ENCODE results near the gene ADGRF5. TPM values are rescaled to one million over a fixed set of nuclear protein-coding genes. Genes with fewer than 3 reads are reported as not detected.
A peak's percentile ranks its signal among the peaks of the same experiment; 100 is the strongest.

ADGRF5 gene
- total and polyA plus RNA-seq, 12 donors: 27.1 to 92.1 (median 35.4) TPM

DNA sequence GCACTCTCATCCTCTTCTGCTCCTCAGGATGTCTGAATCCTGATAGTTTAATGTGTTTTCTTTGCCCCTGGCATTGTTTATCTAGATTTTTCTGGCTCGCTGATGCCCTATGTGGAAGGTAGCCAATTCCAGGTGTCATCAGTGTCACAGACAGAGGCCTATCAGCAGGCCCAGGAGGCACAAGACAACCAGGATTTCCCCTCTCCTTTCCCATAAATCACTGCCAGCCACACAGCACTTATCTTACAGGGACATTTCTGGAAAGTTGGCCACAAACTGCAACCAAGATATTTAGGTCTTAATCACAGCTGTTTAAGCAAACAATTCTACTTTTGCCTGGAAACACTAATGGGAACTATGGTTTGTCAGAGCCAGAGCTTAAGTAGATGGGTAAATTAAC is 28.1 kb downstream of the ADGRF5 start:
- no peak for DNase-seq
- intact Hi-C loops (cut with DNase I): loop anchor here in 1 of 10 donors (10.0 kb wide), 1 partner anchor 91 kb away; no protein-coding TSS in a partner anchor

GRCh38 chr6:46891252-46891795 is 30.4 kb downstream of the ADGRF5 start:
- H3K27ac ChIP-seq: peak overlapping the region in 3 of 10 donors; percentile 16 to 39 (median 22)
- TF ChIP-seq, protein P1, sequence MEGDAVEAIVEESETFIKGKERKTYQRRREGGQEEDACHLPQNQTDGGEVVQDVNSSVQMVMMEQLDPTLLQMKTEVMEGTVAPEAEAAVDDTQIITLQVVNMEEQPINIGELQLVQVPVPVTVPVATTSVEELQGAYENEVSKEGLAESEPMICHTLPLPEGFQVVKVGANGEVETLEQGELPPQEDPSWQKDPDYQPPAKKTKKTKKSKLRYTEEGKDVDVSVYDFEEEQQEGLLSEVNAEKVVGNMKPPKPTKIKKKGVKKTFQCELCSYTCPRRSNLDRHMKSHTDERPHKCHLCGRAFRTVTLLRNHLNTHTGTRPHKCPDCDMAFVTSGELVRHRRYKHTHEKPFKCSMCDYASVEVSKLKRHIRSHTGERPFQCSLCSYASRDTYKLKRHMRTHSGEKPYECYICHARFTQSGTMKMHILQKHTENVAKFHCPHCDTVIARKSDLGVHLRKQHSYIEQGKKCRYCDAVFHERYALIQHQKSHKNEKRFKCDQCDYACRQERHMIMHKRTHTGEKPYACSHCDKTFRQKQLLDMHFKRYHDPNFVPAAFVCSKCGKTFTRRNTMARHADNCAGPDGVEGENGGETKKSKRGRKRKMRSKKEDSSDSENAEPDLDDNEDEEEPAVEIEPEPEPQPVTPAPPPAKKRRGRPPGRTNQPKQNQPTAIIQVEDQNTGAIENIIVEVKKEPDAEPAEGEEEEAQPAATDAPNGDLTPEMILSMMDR (IDR thresholded peaks at IDR 0.05): peak in 1 of 9 donors; percentile 11
- DNase-seq (no peak), ATAC-seq (no peak)
- intact Hi-C loops (cut with DNase I): loop anchor here in 1 of 10 donors (10.0 kb wide), 1 partner anchor 93 kb away; no protein-coding TSS in a partner anchor
- H3K9me3 ChIP-seq: no peaks in the 10 kb centered on the region
- WGBS, 2 donors: 28 to 42% methylated on average over 4 of the region's 4 CpGs
- H3K27me3 ChIP-seq: no peaks in the 10 kb centered on the region
- no peak overlapping the region for H3K4me3 ChIP-seq
- peaks cover 0 to 45% (median 0%) of the 10 kb centered on the region in 9 donors for H3K36me3 ChIP-seq
- peaks cover 4 to 58% (median 28%) of the 10 kb centered on the region in 9 donors for H3K4me1 ChIP-seq

More for the DNA sequence above, 28.1 kb downstream of the ADGRF5 start:
- peaks cover 0 to 37% (median 0%) of the 10 kb centered on the region in 9 donors for H3K36me3 ChIP-seq
- WGBS, 2 donors: 59 to 67% methylated on average over 1 of the region's 1 CpG
- TF ChIP-seq, protein P1 (IDR thresholded peaks at IDR 0.05): no peak
- H3K4me1 ChIP-seq: peaks cover 7 to 74% (median 35%) of the 10 kb centered on the region in 9 donors
- no peaks in the 10 kb centered on the region for H3K27me3 ChIP-seq
- no peak overlapping the region for H3K4me3 ChIP-seq
- peak in 2 of 8 donors; percentile 14 to 16 for ATAC-seq
- H3K9me3 ChIP-seq: no peaks in the 10 kb centered on the region
- peak overlapping the region in 4 of 10 donors; percentile 21 to 53 (median 32) for H3K27ac ChIP-seq

DNA sequence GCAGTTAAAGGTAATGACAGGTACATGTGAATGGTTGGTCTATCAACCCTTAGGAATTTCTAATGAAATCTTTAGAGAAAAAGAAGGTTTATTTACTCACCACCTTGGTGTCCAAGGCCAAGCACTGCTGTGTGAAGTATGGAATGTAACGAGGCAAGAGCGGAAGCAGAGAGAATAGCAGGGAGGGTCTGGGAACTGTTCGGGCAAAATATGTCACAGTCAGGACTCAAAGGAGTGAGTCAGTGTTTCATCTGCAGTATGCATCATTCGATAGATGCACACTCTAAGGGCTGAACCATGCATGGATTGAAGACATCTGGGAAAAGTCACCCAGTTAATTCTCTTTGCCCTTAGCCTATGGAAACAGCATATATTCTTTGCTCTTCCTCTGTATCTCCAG is 33.2 kb downstream of the ADGRF5 start:
- Histone ChIP-seq H3K27ac (no peak overlapping the region), H3K4me3 (no peak overlapping the region), H3K36me3 (peaks cover 0 to 61% (median 0%) of the 10 kb centered on the region in 9 donors), H3K4me1 (peaks cover 0 to 31% (median 7%) of the 10 kb centered on the region in 9 donors), H3K27me3 (no peaks in the 10 kb centered on the region), H3K9me3 (no peaks in the 10 kb centered on the region)
- DNase-seq (no peak), ATAC-seq (no peak)
- TF ChIP-seq, protein P1 (IDR thresholded peaks at IDR 0.05): no peak
- intact Hi-C loops (cut with DNase I): no loop called here
- 85 to 87% methylated on average over 4 of the region's 4 CpGs for WGBS, 2 donors

- Histone ChIP-seq H3K36me3 (peaks cover 0 to 61% (median 0%) of the 10 kb centered on the region in 9 donors), H3K9me3 (no peaks in the 10 kb centered on the region), H3K27me3 (no peaks in the 10 kb centered on the region), H3K27ac (no peak overlapping the region), H3K4me3 (no peak overlapping the region), H3K4me1 (peaks cover 0 to 25% (median 4%) of the 10 kb centered on the region in 9 donors)
- intact Hi-C loops (cut with DNase I): no loop called here
- ATAC-seq (no peak), DNase-seq (no peak)
- TF ChIP-seq, protein P1 (IDR thresholded peaks at IDR 0.05): no peak
- WGBS, 2 donors: 48 to 49% methylated on average over 3 of the region's 3 CpGs
These were observed 33.7 kb downstream of the ADGRF5 start for GRCh38 chr6:46888031-46888430.
